H1 (cell line): Measurements from ENCODE around the gene USP24. TPM values are rescaled to one million over a fixed set of nuclear protein-coding genes. Genes with fewer than 3 reads are reported as not detected.

Experiments used
- JUND ChIP-seq: IDR thresholded peaks from 2 replicates; pipeline ENCODE4 v1.6.1; 2011; ENCODE audit warnings: mild to moderate bottlenecking, improper control_type of control experiment, low read length
- POLR2A ChIP-seq, 2 experiments: IDR thresholded peaks; 1 replicate in 1 of 2; 2 replicates in 1 of 2; pipeline ENCODE4 v1.6.1; 2011; ENCODE audit warnings: low read depth in 2 of 2, low read length in 2 of 2, mild to moderate bottlenecking in 2 of 2; ENCODE audit errors: control extremely low read depth in 1 of 2
- polyA plus RNA-seq, 7 experiments: library from polyadenylated mRNA; depleted of rRNA in 3 of 7; stranded (reverse) in 5 of 7; unstranded in 2 of 7; fragments of >200 nt in 5 of 7; fragments of 200-250 nt in 2 of 7; gene quantifications; 1 replicate in 5 of 7; 2 replicates in 1 of 7; 4 replicates in 1 of 7; pipeline versions ENCODE4 v1.2.1 to v1.2.3, GENCODE V29; 2011 to 2013; ENCODE audit warnings: missing spikeins in 2 of 7, mixed read lengths in 2 of 7
- total RNA-seq: library from RNA; stranded (reverse); fragmentation: NEBNext Ultra II Directional; extraction: Animal tissue kit (Norgen Biotek cat#: 25700); gene quantifications from 2 replicates; pipeline ENCODE4 v1.2.1, GENCODE V29; 2021

USP24 gene
- total and polyA plus RNA-seq, 2 of the 8 experiments (the other 6 are each of a cell fraction or from before 2014, with no cell fraction given), result 11.1 to 34.6 TPM

- no peak for TF ChIP-seq POLR2A (IDR thresholded peaks at IDR 0.05; ENCODE audit: control extremely low read depth in 1 of 2, low read depth in 2 of 2, low read length in 2 of 2)
- TF ChIP-seq JUND, result peak; percentile 32; the same call in 1 of the 2 replicates
These were observed 71.5 kb downstream of the USP24 start (continued) for GRCh38 chr1:55143684-55144083.
